IMR-90 (cell line): ENCODE data around the gene RNF212B. TPM values are rescaled to one million over a fixed set of nuclear protein-coding genes. Genes with fewer than 3 reads are reported as not detected.

ENCODE experiments used
- ATAC-seq: fragments of 200-7000 bp; cut with Tn5 transposase; 2 replicates; pipeline ENCODE4 v1.9.1; 2020; ENCODE audit warnings: low read depth, mild to moderate bottlenecking, moderate library complexity
- BruUV-seq: library from RNA; stranded (reverse); fragments of 400-500 nt; replicated peaks from 2 replicates; lab custom pipeline; 2021; lab: Mats Ljungman, UMichigan
- CTCF ChIA-PET: fragments of 300-600 bp; formaldehyde crosslinking; extraction: SDS; loops from one replicate; lab custom pipeline; 2021; ENCODE audit warnings: antibody characterized with exemption; lab: Yijun Ruan, JAX
- POLR2A ChIA-PET: fragments of 300-600 bp; sonication (Branson Sonifier 250); formaldehyde crosslinking; loops from one replicate; lab custom pipeline; 2022; ENCODE audit warnings: antibody characterized with exemption; ENCODE audit not compliant: unreplicated experiment; lab: Charles Lee
- DNase-seq: peaks from one replicate; pipeline ENCODE4 v3.0.0; 2013
- H2AFZ ChIP-seq: replicated peaks from 2 replicates; pipeline ENCODE3; 2013; ENCODE audit warnings: low read length, mild to moderate bottlenecking; ENCODE audit not compliant: poor library complexity
- H2AK5ac ChIP-seq: 2 replicates; pipeline ENCODE4 v1.6.1; 2013; ENCODE audit warnings: low read depth, low read length, inconsistent platforms
- H2AK9ac ChIP-seq: replicated peaks from 2 replicates; pipeline ENCODE3; 2013; ENCODE audit warnings: mild to moderate bottlenecking, low read depth, low read length, moderate library complexity; ENCODE audit not compliant: poor library complexity
- H2BK120ac ChIP-seq: 2 replicates; pipeline ENCODE4 v1.6.1; 2013; ENCODE audit warnings: low read depth, low read length, inconsistent platforms
- H2BK15ac ChIP-seq: 3 replicates; pipeline ENCODE4 v1.6.1; 2013; ENCODE audit warnings: low read depth, low read length, inconsistent platforms
- H2BK20ac ChIP-seq: 2 replicates; pipeline ENCODE4 v1.6.1; 2013; ENCODE audit warnings: low read depth, mild to moderate bottlenecking, inconsistent platforms, low read length, moderate library complexity
- H2BK5ac ChIP-seq: 2 replicates; pipeline ENCODE4 v1.6.1; 2013; ENCODE audit warnings: mild to moderate bottlenecking, low read depth, low read length, inconsistent platforms; ENCODE audit not compliant: poor library complexity, severe bottlenecking
- H3K14ac ChIP-seq: replicated peaks from 2 replicates; pipeline ENCODE4 v1.6.1; 2013; ENCODE audit warnings: low read depth, low read length, inconsistent platforms
- H3K18ac ChIP-seq: 2 replicates; pipeline ENCODE4 v1.6.1; 2013; ENCODE audit warnings: low read depth, low read length, control low read depth
- H3K23ac ChIP-seq: 2 replicates; pipeline ENCODE4 v1.6.1; 2013; ENCODE audit warnings: low read depth, low read length, inconsistent platforms
- H3K27ac ChIP-seq: 2 replicates; pipeline ENCODE4 v1.5.1; 2013; ENCODE audit warnings: mild to moderate bottlenecking, control low read depth, low read length; ENCODE audit not compliant: insufficient read depth
- H3K27me3 ChIP-seq: 2 replicates; pipeline ENCODE4 v1.6.1; 2013; ENCODE audit warnings: low read length; ENCODE audit not compliant: control insufficient read depth, insufficient read depth
- H3K36me3 ChIP-seq: 2 replicates; pipeline ENCODE4 v1.6.1; 2013; ENCODE audit warnings: low read length, mixed read lengths; ENCODE audit not compliant: control insufficient read depth, insufficient read depth
- H3K4ac ChIP-seq: 2 replicates; pipeline ENCODE4 v1.6.1; 2013; ENCODE audit warnings: low read depth, low read length, inconsistent platforms
- H3K4me1 ChIP-seq: 2 replicates; pipeline ENCODE4 v1.6.1; 2013; ENCODE audit warnings: low read length, mixed read lengths; ENCODE audit not compliant: control insufficient read depth, insufficient read depth
- H3K4me2 ChIP-seq: 2 replicates; pipeline ENCODE4 v1.6.1; 2013; ENCODE audit warnings: low read depth, mild to moderate bottlenecking, control low read depth, low read length, moderate library complexity
- H3K4me3 ChIP-seq: 2 replicates; pipeline ENCODE4 v1.5.1; 2013; ENCODE audit warnings: low read depth, mild to moderate bottlenecking, control low read depth, low read length, moderate library complexity; ENCODE audit not compliant: insufficient read depth
- H3K56ac ChIP-seq: 2 replicates; pipeline ENCODE4 v1.6.1; 2013; ENCODE audit warnings: low read length, inconsistent platforms; ENCODE audit not compliant: insufficient read depth; ENCODE audit errors: extremely low read depth
- H3K79me1 ChIP-seq, 2 experiments: 2 replicates each; pipeline ENCODE4 v1.6.1; 2013; ENCODE audit warnings: low read length in 2 of 2, inconsistent platforms in 1 of 2, low read depth in 1 of 2
- H3K9ac ChIP-seq: 2 replicates; pipeline ENCODE4 v1.6.1; 2013; ENCODE audit warnings: low read depth, low read length, control low read depth
- H3K9me1 ChIP-seq: 2 replicates; pipeline ENCODE4 v1.6.1; 2013; ENCODE audit warnings: low read length, inconsistent platforms; ENCODE audit not compliant: insufficient read depth
- H3K9me3 ChIP-seq: 2 replicates; pipeline ENCODE4 v1.6.1; 2013; ENCODE audit warnings: low read length; ENCODE audit not compliant: control insufficient read depth, insufficient read depth
- H4K20me1 ChIP-seq: 2 replicates; pipeline ENCODE4 v1.6.1; 2013; ENCODE audit warnings: low read length, inconsistent platforms; ENCODE audit not compliant: insufficient read depth
- H4K5ac ChIP-seq: 2 replicates; pipeline ENCODE4 v1.6.1; 2013; ENCODE audit warnings: mild to moderate bottlenecking, low read depth, low read length, control low read depth
- H4K8ac ChIP-seq, 2 experiments: 2 replicates each; pipeline ENCODE4 v1.6.1; 2013; ENCODE audit warnings: low read depth in 2 of 2, low read length in 2 of 2, control low read depth in 1 of 2, inconsistent platforms in 1 of 2
- H4K91ac ChIP-seq: 2 replicates; pipeline ENCODE4 v1.6.1; 2013; ENCODE audit warnings: low read depth, low read length, inconsistent platforms; ENCODE audit not compliant: insufficient read depth
- BHLHE40 ChIP-seq: fragments of 150-350 bp; IDR thresholded peaks from 2 replicates; pipeline ENCODE4 v1.6.1; 2016; ENCODE audit warnings: mild to moderate bottlenecking, low read depth, low read length
- CEBPB ChIP-seq: IDR thresholded peaks from 2 replicates; pipeline ENCODE4 v1.6.1; 2012; ENCODE audit warnings: low read depth, low read length, improper control_type of control experiment
- CHD1 ChIP-seq: IDR thresholded peaks from 2 replicates; pipeline ENCODE4 v1.6.1; 2012; ENCODE audit warnings: low read depth, low read length, improper control_type of control experiment
- FOS ChIP-seq: fragments of 150-350 bp; IDR thresholded peaks from 2 replicates; pipeline ENCODE4 v1.6.1; 2016; ENCODE audit warnings: low read depth, low read length
- MAZ ChIP-seq: IDR thresholded peaks from 2 replicates; pipeline ENCODE4 v1.6.1; 2012; ENCODE audit warnings: low read depth, mild to moderate bottlenecking, low read length, improper control_type of control experiment, moderate library complexity, borderline replicate concordance
- NFE2L2 ChIP-seq: fragments of 150-350 bp; IDR thresholded peaks from 2 replicates; pipeline ENCODE4 v1.6.1; 2016; ENCODE audit warnings: low read depth, mild to moderate bottlenecking, low read length
- RAD21 ChIP-seq: IDR thresholded peaks from 2 replicates; pipeline ENCODE4 v1.6.1; 2012; ENCODE audit warnings: low read length, improper control_type of control experiment
- RCOR1 ChIP-seq: IDR thresholded peaks from 2 replicates; pipeline ENCODE4 v1.6.1; 2012; ENCODE audit warnings: mild to moderate bottlenecking, low read length, improper control_type of control experiment; ENCODE audit not compliant: insufficient replicate concordance
- WGBS, 2 experiments: methylation state at CpG; one replicate each; pipeline versions ENCODE4 v1.1.5 to v1.1.7; 2013; ENCODE audit warnings: missing lambda C conversion rate in 2 of 2; ENCODE audit not compliant: insufficient read length in 1 of 2; ENCODE audit errors: extremely low coverage in 2 of 2; 5-methylcytosine and 5-hydroxymethylcytosine counted together
- dilution Hi-C: fragments of 300-500 bp; cut with HindIII; formaldehyde crosslinking; loops from one replicate; pipeline ENCODE4 v1.14.3; 2018; ENCODE audit warnings: low sequenced_read_pairs; ENCODE audit not compliant: unreplicated experiment
- in situ Hi-C: fragments of 300-500 bp; cut with MboI; formaldehyde crosslinking; loops from 3 replicates; pipeline ENCODE4 v1.14.3; 2019; ENCODE audit warnings: low sequenced_read_pairs, inconsistent platforms, mixed read lengths
- intact Hi-C: fragments of 100-400 bp; cut with micrococcal nuclease; formaldehyde crosslinking; loops from 2 replicates; pipeline ENCODE4 v1.10.0; 2022
- polyA plus RNA-seq, 3 experiments: library from polyadenylated mRNA; depleted of rRNA; stranded (reverse); fragments of >200 nt; gene quantifications; 2 replicates each; pipeline ENCODE4 v1.2.3, GENCODE V29; 2012; ENCODE audit warnings: low replicate concordance in 1 of 3
- total RNA-seq: library from RNA; depleted of rRNA; stranded (reverse); fragments of >200 nt; gene quantifications from 2 replicates; pipeline ENCODE4 v1.2.3, GENCODE V29; 2012
- TF ChIP-seq, protein P1 (sequence below): fragments of 150-350 bp; IDR thresholded peaks from 2 replicates; pipeline ENCODE4 v1.6.1; 2016; ENCODE audit warnings: low read depth, mild to moderate bottlenecking, low read length, moderate library complexity, borderline replicate concordance
- TF ChIP-seq, protein P2 (sequence below): conservative IDR thresholded peaks from 2 replicates; pipeline ENCODE4 v1.5.1; 2012; ENCODE audit warnings: mild to moderate bottlenecking, low read depth, low read length, improper control_type of control experiment

The RNF212B gene
- total and polyA plus RNA-seq, 2 of the 4 experiments (the other 2 are of a cell fraction): not detected

DNA sequence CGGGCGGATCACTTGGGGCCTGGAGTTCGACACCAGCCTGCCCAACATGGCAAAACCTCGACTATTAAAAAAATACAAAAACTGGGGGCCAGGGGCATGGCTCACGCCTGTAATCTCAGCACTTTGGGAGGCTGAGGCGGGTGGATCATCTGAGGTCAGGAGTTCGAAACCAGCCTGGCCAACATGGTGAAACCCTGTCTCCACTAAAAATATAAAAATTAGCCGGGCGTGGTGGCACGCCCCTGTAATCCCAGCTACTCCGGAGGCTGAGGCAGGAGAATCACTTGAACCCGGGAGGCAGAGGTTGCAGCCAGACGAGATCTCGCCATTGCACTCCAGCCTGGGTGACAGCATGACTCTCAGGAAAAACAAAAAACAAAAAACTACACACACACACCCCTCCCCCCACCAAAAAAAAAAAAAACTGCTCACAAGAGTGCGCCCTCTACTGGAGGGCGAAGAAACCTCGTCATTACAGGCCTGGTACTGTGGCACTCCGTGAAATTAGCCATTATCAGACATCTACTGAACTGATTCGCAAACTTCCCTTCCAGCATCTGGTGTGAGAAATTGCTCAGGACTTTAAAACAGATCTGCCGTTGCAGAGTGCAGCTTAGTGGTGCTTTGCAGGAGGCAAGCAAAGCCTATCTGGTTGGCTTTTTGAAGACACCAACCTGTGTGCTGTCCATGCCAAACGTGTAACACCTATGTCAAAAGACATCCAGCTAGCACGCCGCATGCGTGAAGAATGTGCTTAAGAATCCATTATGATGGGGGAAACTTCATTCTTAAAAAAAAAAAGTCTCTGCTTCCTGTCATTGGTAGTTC lies 57.2 kb downstream of the RNF212B start (continued):
- TF ChIP-seq BHLHE40 (no peak), CHD1 (no peak)

DNA sequence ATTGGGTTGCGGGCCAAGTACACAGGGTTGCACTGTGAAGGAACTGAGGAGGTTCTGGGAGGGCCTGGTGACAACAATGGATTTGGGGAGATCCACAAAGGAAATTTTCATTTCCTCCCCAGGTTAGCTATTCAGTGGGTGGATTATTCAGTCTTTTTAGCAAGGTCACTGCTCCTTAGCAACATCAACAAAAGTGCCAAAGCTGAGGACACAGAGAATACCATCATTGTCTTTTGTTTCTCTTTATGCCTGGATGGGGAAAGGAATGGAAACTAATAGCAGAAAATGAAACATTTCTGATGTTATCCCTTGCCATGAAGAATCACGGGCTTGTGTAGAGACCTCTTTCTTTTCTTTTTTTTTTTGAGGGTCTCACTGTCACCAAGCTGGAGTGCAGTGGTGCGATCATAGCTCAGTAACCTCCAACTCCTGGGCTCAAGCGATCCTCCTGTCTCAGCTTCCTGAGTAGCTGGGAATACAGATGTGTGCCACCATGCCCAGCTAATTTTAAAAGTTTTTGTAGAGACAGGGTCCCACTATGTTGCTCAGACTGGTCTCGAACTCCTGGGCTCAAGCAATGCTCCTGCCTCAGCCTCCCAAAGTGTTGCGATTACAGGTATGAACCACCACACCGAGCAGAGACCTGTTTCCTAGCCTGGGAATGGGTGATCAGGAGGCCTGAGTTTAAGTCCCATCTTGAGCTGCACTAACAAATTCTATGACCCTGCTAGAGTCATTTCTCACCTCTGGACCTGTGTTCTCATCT lies 58.5 kb downstream of the RNF212B start:
- no peak overlapping the region for H3K14ac ChIP-seq
- TF ChIP-seq BHLHE40: no peak
- TF ChIP-seq FOS: no peak
- TF ChIP-seq CHD1: no peak
- no peak for TF ChIP-seq CEBPB
- TF ChIP-seq MAZ: no peak
- TF ChIP-seq, protein P1, sequence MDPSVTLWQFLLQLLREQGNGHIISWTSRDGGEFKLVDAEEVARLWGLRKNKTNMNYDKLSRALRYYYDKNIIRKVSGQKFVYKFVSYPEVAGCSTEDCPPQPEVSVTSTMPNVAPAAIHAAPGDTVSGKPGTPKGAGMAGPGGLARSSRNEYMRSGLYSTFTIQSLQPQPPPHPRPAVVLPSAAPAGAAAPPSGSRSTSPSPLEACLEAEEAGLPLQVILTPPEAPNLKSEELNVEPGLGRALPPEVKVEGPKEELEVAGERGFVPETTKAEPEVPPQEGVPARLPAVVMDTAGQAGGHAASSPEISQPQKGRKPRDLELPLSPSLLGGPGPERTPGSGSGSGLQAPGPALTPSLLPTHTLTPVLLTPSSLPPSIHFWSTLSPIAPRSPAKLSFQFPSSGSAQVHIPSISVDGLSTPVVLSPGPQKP: no peak
- no peak for TF ChIP-seq RAD21
- TF ChIP-seq, protein P2, sequence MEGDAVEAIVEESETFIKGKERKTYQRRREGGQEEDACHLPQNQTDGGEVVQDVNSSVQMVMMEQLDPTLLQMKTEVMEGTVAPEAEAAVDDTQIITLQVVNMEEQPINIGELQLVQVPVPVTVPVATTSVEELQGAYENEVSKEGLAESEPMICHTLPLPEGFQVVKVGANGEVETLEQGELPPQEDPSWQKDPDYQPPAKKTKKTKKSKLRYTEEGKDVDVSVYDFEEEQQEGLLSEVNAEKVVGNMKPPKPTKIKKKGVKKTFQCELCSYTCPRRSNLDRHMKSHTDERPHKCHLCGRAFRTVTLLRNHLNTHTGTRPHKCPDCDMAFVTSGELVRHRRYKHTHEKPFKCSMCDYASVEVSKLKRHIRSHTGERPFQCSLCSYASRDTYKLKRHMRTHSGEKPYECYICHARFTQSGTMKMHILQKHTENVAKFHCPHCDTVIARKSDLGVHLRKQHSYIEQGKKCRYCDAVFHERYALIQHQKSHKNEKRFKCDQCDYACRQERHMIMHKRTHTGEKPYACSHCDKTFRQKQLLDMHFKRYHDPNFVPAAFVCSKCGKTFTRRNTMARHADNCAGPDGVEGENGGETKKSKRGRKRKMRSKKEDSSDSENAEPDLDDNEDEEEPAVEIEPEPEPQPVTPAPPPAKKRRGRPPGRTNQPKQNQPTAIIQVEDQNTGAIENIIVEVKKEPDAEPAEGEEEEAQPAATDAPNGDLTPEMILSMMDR: no peak
- no peak for TF ChIP-seq NFE2L2
- no peak for TF ChIP-seq RCOR1

More for the DNA sequence above, 58.5 kb downstream of the RNF212B start:
- Histone ChIP-seq H2BK120ac (no peak overlapping the region), H3K27ac (no peak overlapping the region), H2BK20ac (no peak overlapping the region), H3K56ac (no peak overlapping the region), H4K8ac (no peak overlapping the region), H2BK5ac (no peak overlapping the region), H3K4me1 (peaks cover 2% of the 10 kb centered on the region), H3K23ac (no peak overlapping the region), H3K9ac (no peak overlapping the region), H4K20me1 (peaks cover under 1% of the 10 kb centered on the region; the same call in 1 of the 2 replicates), H3K4me2 (no peak overlapping the region), H3K9me1 (no peaks in the 10 kb centered on the region), H2AK5ac (no peak overlapping the region), H2AFZ (no peak overlapping the region), H3K18ac (no peak overlapping the region), H4K5ac (no peak overlapping the region), H2BK15ac (no peak overlapping the region), H2AK9ac (no peak overlapping the region), H3K4ac (no peak overlapping the region), H3K9me3 (no peaks in the 10 kb centered on the region), H3K27me3 (peaks cover 3% of the 10 kb centered on the region; the same call in 1 of the 2 replicates), H3K79me1 (peaks cover 7 to 12% of the 10 kb centered on the region in 2 experiments; a peak in 3 of 4 replicates), H3K4me3 (no peak overlapping the region), H3K36me3 (no peaks in the 10 kb centered on the region), H4K91ac (no peak overlapping the region)
- in situ Hi-C loops (no loop called here), dilution Hi-C loops (no loop called here), intact Hi-C loops (loop anchor here (5.0 kb wide), 1 partner anchor 109 kb away; no protein-coding TSS in a partner anchor)
- ChIA-PET CTCF (interaction anchor here (0.6 kb wide), 1 partner anchor 1038 kb away, joined by 3 read pairs; no protein-coding TSS in a partner anchor), POLR2A (no interaction called here)
- no TSS peak for BruUV-seq
- DNase-seq (no peak), ATAC-seq (no peak)
- WGBS, 2 experiments: 92% methylated on average over 4 of the region's 7 CpGs; no CpG with 5 or more reads in 1 of the 2 experiments
